SK-N-SH (cell line): ENCODE measurements around the gene USPL1.

Experiments used
- CTCF ChIP-seq: fragments of 200-600 bp; sonication (generic); IDR thresholded peaks from 2 replicates; pipeline ENCODE4 v1.6.1; 2017; ENCODE audit warnings: antibody characterized with exemption, mild to moderate bottlenecking, moderate library complexity
- GABPA ChIP-seq: IDR thresholded peaks from 2 replicates; pipeline ENCODE4 v1.4.0; 2012; ENCODE audit warnings: low read depth, mild to moderate bottlenecking
- NFIC ChIP-seq: IDR thresholded peaks from 2 replicates; pipeline ENCODE4 v1.4.0; 2012; ENCODE audit warnings: borderline replicate concordance
- RXRA ChIP-seq: IDR thresholded peaks from 2 replicates; pipeline ENCODE4 v1.4.0; 2012; ENCODE audit warnings: low read depth, mild to moderate bottlenecking, borderline replicate concordance
- TCF12 ChIP-seq: IDR thresholded peaks from 2 replicates; pipeline ENCODE4 v1.4.0; 2012
- YY1 ChIP-seq: IDR thresholded peaks from 2 replicates; pipeline ENCODE4 v1.4.0; 2012; ENCODE audit warnings: low read depth, mild to moderate bottlenecking
- TF ChIP-seq, protein P1 (sequence below): fragments of 150-350 bp; IDR thresholded peaks from 2 replicates; pipeline ENCODE4 v1.6.1; 2016; ENCODE audit warnings: mild to moderate bottlenecking, low read depth, low read length

- no peak for TF ChIP-seq GABPA
- no peak for TF ChIP-seq RXRA
- TF ChIP-seq YY1 = no peak
- TF ChIP-seq CTCF = no peak
- no peak for TF ChIP-seq TCF12
- TF ChIP-seq NFIC = no peak
- TF ChIP-seq, protein P1, sequence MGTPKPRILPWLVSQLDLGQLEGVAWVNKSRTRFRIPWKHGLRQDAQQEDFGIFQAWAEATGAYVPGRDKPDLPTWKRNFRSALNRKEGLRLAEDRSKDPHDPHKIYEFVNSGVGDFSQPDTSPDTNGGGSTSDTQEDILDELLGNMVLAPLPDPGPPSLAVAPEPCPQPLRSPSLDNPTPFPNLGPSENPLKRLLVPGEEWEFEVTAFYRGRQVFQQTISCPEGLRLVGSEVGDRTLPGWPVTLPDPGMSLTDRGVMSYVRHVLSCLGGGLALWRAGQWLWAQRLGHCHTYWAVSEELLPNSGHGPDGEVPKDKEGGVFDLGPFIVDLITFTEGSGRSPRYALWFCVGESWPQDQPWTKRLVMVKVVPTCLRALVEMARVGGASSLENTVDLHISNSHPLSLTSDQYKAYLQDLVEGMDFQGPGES = no peak
Observed at GRCh38 chr13:30692113-30692512, 74.4 kb downstream of the USPL1 start.
